Fibroblast of lung (primary cell): ENCODE data around the gene IGSF21.

Experiments
- CTCF ChIP-seq, 2 donors: IDR thresholded peaks in 1 of 2; conservative IDR thresholded peaks in 1 of 2; 1 replicate in 1 of 2; 2 replicates in 1 of 2; pipeline ENCODE4 v1.5.1; 2011 to 2012; ENCODE audit warnings: low read length in 2 of 2, control low read depth in 1 of 2, inconsistent platforms in 1 of 2, low read depth in 1 of 2, mild to moderate bottlenecking in 1 of 2
- EZH2 ChIP-seq: IDR thresholded peaks from 2 replicates; pipeline ENCODE4 v1.5.1; 2012; ENCODE audit warnings: low read length, control low read depth, mild to moderate bottlenecking; ENCODE audit errors: missing control alignments

GRCh38 chr1:18191037-18191436, 83.4 kb downstream of the IGSF21 start:
- no peak for TF ChIP-seq CTCF (conservative IDR thresholded peaks at IDR 0.05 in 1 of 2, IDR thresholded peaks at IDR 0.05 in 1 of 2; ENCODE audit: low read depth in 1 of 2, low read length in 2 of 2)
- TF ChIP-seq EZH2: no peak
